Right ventricle myocardium inferior (tissue), 1 donor: Measurements from ENCODE around the gene PLEKHH1. TPM values are rescaled to one million over a fixed set of nuclear protein-coding genes. Genes with fewer than 3 reads are reported as not detected.

Experiments
- ATAC-seq: fragments of 200-7000 bp; cut with Tn5 transposase; one replicate; pipeline ENCODE4 v1.9.1; 2020; ENCODE audit warnings: mild to moderate bottlenecking, moderate library complexity
- DNase-seq: peaks from one replicate; pipeline ENCODE4 v3.0.0; 2021; ENCODE audit errors: missing footprints
- intact Hi-C: fragments of 100-400 bp; cut with DNase I; formaldehyde crosslinking; loops from one replicate; pipeline ENCODE4 v1.11.0; 2022
- total RNA-seq: library from RNA; stranded (reverse); fragmentation: NEBNext Ultra II Directional; extraction: Animal tissue kit (Norgen Biotek cat#: 25700); gene quantifications from one replicate; pipeline ENCODE4 v1.2.1, GENCODE V29; 2021
- donor health status: DM: no; HTN: yes; CAD: no; lungs with severe emphysema.

The PLEKHH1 gene
- total RNA-seq, 1 donor from 2014 or later: 7.3 TPM

- ATAC-seq: no peak
- no peak for DNase-seq
- intact Hi-C loops: no loop called here
Observed at GRCh38 chr14:67553547-67553946, 20.5 kb downstream of the PLEKHH1 start.

- no peak for DNase-seq
- no peak for ATAC-seq
- intact Hi-C loops: no loop called here
Observed at GRCh38 chr14:67554341-67554740, 21.3 kb downstream of the PLEKHH1 start.

GRCh38 chr14:67555518-67556090 is 22.5 kb downstream of the PLEKHH1 start:
- DNase-seq (no peak), ATAC-seq (no peak)
- intact Hi-C loops: no loop called here

GRCh38 chr14:67556671-67557070 is 23.6 kb downstream of the PLEKHH1 start:
- no peak for DNase-seq
- intact Hi-C loops: no loop called here

DNA sequence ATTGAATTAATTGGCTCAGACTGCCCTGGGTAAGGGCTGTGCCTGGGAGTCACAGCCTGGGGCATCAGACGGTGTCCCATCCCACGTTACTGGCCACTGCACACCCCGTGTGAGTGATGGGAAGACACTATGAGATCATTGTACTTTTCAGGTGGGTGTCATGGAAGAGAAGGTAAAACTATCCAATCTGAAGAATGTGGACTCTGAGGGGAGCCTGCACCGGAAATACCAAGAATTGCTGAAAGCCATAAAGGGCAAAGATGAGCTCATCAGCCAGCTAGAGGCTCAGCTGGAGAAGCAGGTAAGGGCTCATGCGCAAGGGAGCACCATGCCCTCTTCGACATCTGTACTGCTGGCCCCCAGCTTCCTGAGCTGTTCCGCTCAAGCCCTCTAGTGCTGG is 24.0 kb downstream of the PLEKHH1 start:
- no peak for DNase-seq
- intact Hi-C loops: no loop called here
- ATAC-seq: no peak

More at GRCh38 chr14:67556671-67557070, 23.6 kb downstream of the PLEKHH1 start:
- no peak for ATAC-seq

DNA sequence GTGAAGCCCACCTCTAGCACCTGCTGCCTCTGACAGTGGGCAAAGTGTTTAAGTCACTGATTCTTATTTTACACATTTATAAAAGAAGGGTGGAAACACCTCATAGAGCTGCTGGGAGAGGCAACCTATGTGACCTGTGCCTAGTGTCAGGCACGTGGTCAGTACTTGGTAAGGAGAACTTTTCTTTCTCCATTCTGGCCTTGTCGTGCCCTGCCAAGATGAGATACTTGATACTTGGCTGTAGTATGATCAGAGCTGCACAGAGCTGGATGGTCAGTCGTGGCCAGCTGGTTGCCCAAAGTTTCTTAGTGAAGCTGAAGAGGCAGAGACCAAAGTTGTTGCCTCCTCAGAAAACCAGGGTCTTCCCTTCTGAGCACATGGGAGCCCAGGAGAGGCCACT is 24.6 kb downstream of the PLEKHH1 start:
- DNase-seq (no peak), ATAC-seq (no peak)

DNA sequence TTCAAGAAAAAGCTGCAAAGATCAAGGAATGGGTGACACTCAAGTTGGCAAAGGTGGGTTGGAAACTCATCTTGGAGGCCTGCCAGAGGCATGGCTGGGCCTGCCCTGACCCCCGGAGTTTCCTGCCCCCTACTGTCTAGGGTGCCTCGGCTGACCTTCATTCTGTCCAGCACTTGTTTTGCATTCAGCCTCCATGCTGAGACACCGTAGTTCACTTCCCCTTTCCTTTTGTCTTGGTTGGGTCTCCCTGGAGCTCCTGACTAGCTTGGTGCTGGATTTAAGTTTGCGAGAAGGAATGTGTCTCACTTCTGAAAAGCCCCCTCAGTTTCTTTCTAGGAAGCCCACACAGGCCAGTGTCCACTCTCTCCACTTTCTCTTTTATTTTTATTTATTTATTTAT is 26.5 kb downstream of the PLEKHH1 start:
- DNase-seq (no peak), ATAC-seq (no peak)
- intact Hi-C loops: no loop called here

More for the DNA sequence above, 24.6 kb downstream of the PLEKHH1 start:
- intact Hi-C loops: no loop called here

DNA sequence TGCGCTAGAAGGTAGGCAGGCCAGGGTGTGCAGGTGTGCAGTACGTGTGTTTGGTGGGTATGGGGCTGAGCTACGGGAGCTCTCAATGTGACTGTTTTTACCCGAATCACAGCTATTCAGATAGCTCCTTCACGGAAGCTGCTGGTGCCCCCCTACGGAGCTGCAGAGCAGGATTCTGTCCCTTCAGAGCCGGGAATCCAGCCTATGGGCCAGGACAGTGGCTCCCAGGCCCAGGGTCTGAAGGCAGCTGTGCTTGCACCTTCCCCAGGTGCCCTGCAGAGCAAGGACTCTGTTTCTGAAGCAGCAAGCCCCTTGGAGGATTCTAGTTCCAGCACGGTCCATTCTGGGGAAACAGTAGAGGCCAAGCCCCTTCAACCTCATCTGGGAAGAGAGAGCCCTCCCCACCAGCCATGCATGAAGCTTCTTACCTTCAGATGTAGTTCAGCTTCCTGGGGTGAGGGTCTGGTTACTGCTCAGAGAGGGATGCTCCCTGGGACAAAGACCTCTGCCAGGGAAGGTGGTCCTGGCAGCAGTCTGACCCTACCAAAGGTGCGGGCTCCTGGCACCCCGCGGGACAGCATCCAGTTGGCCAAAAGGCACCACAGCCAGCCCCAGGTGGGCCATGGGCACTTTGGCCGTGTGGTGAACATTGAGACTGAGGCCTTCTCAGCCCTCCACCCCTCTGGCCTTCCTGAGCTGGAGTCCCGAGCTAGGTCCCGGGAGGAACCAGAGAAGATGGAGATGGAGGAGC is 29.1 kb downstream of the PLEKHH1 start:
- intact Hi-C loops: no loop called here
- ATAC-seq: no peak
- no peak for DNase-seq

DNA sequence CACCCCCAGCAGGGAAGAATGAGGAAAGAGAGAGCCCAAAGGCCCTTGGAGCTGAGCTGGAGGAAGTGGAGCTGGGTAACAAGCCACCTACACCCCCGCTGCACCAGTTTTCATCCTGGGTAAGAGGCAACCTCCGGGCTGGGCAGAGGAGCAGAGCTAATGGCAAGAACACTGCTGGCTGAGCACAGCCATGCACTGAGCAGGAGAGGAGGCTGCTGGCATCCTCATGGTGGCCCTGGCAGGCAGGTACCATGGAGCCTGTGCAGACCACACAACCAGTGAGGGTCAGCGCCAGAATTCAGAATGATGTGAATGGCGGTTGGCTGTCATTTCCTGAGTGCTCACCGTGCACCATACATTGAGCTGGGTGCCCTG is 29.7 kb downstream of the PLEKHH1 start:
- ATAC-seq (no peak), DNase-seq (no peak)
- intact Hi-C loops: no loop called here

DNA sequence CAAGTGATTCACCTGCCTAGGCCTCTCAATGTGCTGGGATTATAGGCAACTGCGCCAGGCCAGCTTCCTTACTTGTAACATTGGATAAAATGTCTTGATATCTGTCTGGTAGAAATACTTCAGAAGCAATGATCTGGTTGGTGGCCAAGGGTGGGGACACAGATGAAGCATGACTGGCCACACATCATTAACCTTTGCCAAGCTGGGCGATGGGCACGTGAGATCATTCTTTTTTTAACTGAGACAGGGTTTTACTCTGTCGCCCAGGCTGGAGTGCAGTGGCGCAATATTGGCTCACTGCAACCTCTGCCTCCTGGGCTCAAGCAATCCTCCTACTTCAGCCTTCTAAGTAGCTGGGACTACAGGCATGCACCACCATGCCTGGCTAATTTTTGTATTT is 31.1 kb downstream of the PLEKHH1 start:
- DNase-seq: no peak
- intact Hi-C loops: no loop called here
- no peak for ATAC-seq

DNA sequence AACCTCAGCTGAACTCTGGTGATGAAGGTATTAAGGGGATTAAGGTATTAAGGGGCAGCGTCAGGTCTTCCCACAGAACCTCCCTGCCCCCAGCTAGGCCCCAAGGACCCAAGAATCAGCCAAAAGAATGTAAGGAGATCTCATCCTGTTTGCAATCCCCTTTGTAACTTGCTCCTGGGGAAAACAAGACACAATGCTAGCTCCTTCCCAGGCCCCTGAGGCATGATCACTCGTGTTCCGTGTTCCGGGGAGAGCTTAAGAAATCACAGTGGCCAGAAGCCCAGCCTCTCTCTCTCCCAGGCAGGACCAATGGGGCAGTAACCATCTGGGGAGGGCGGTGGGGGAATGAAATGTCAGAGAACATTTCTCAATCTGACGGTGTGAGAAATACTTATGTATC is 33.8 kb downstream of the PLEKHH1 start:
- intact Hi-C loops: no loop called here
- DNase-seq: no peak
- no peak for ATAC-seq

DNA sequence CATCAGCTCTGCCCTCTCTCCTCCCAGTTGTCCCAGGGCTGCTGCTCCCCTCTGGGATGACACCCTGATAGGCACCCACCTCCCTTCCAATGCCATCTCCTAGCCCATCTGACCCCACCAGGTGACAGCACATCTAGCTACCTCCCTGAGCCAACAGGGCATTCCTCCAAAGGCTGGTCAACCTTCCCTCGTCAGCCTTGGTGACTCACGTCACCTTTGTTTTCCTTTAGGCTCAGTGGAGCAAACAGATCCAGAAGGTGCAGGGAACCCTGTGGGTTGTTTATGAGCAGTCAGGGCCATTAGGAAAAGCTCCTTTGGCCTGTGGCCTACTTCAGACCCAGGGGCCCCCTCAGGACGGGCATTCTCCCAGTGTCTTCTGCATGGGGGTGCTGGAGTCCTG is 34.6 kb downstream of the PLEKHH1 start:
- intact Hi-C loops: no loop called here
- ATAC-seq (no peak), DNase-seq (no peak)

DNA sequence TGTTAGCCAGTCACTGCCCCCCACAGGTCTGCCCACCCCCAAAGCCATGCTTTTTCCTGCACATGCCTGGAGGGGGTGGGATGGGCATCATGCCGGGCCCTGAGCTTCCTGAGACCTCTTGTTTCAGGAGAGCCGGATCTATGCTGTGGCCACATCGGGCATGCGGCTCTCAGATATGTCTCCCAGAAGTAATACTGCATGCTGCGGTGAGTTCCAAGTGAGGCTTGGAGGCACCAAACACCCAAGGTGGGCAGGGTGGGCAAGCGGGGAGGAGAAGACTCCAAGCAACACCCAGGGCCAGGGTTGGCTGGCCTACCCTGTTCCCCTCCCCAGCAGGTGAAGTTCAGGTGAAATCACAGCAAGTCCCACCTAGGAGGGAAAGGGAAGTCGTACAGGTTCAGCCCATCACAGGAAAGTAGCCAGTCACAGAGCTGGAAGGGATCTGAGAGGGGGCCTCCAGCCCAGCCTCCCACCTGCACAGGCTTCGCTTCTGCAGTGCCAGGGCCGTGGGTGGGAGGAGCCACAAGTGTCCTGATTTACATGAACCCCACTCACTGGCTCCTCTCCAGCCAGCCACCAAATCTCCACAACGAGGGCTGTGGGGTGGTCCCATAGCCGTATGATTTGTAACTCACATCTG is 36.0 kb downstream of the PLEKHH1 start:
- no peak for ATAC-seq

GRCh38 chr14:67569651-67570290 is 36.7 kb downstream of the PLEKHH1 start:
- intact Hi-C loops: loop anchor here (5.0 kb wide), 1 partner anchor 42 kb away; no protein-coding TSS in a partner anchor
- no peak for ATAC-seq
- DNase-seq: no peak

More for the DNA sequence above, 36.0 kb downstream of the PLEKHH1 start:
- intact Hi-C loops: no loop called here
- DNase-seq: no peak

GRCh38 chr14:67570453-67570852 is 37.4 kb downstream of the PLEKHH1 start:
- DNase-seq: no peak
- no peak for ATAC-seq
- intact Hi-C loops: loop anchor here (5.0 kb wide), 1 partner anchor 43 kb away; no protein-coding TSS in a partner anchor

DNA sequence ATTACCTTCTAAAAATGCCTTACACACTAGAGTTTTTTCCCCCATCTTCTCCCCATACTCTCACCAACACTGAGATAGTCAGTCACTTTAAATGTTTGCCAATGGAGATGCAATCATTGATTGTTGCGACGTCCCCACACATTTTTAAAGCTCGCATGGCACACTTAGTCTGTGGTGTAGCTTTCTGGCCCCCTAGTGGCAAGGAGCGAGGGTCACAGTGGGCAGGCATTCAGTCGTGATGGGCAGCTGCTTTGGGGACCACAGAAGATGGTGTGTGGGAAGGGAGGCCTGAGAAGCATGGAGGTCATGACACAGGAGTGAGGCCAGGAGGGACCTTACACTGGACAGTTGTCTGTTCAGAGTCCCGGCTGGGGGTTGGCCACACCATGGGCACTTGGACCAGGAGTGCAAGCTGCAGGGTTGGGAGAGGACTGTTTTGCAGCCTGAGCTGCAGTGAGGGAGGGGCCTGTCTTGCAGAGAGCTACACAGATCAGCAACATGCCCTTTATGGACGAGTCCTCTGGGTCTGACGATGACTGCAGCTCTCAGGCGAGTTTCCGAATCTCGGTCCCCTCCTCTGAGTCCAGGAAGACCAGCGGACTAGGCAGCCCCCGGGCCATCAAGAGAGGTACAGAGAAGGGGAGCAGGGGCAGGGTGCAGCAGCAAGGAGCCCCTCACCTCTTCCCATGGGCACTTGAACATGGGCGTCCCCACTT is 38.3 kb downstream of the PLEKHH1 start:
- DNase-seq: no peak
- intact Hi-C loops: loop anchor here (1.0 to 5.0 kb wide), 2 partner anchors 44 to 144 kb away; no protein-coding TSS in a partner anchor

DNA sequence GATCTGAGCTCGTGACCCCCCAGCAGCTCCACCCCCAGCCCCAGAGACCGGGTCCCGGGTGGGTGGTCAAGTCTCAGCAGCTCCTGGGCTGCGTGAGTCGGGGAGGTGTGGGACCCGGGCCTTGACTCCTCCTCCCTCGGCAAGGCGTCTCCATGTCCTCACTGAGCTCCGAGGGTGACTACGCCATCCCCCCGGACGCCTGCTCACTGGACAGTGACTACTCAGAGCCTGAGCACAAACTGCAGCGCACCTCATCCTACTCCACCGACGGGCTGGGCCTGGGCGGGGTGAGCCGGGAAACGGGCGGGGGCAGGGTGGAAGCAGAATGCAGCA is 38.9 kb downstream of the PLEKHH1 start:
- DNase-seq (no peak), ATAC-seq (no peak)
- intact Hi-C loops: loop anchor here (1.0 to 5.0 kb wide), 2 partner anchors 45 to 145 kb away; no protein-coding TSS in a partner anchor

More for the DNA sequence above, 38.3 kb downstream of the PLEKHH1 start:
- ATAC-seq: peak; percentile 68

GRCh38 chr14:67572608-67573007 is 39.5 kb downstream of the PLEKHH1 start:
- ATAC-seq (no peak), DNase-seq (no peak)
- intact Hi-C loops: loop anchor here (5.0 kb wide), 1 partner anchor 45 kb away; no protein-coding TSS in a partner anchor
